HT-29 (cell line): Measurements from ENCODE around the gene PPL. TPM values are rescaled to one million over a fixed set of nuclear protein-coding genes. Genes with fewer than 3 reads are reported as not detected.

Experiments
- DNase-seq: peaks from one replicate; pipeline ENCODE4 v3.0.0-alpha.2; 2015; ENCODE audit warnings: low spot score
- total RNA-seq: library from RNA; depleted of rRNA; stranded (reverse); fragments of >200 nt; shearing (Covaris generic); gene quantifications from 2 replicates; pipeline ENCODE4 v1.2.3, GENCODE V29; 2014; rRNA removed

Gene PPL
- total RNA-seq, 1 experiment from 2014 or later, result 58.1 TPM

- DNase-seq, result no peak
Observed at GRCh38 chr16:4832698-4833343, 104.1 kb downstream of the PPL start.

Other genes with a start within 250 kb of the PPL start
- 81.9 and 82.4 TPM in 2 replicates for gene NUDT16L1, start 243.6 kb downstream of the PPL start, total RNA-seq
- 27.2 and 29.7 TPM in 2 replicates for gene ANKS3, start 202.9 kb downstream of the PPL start, total RNA-seq
- 2.5 and 5.8 TPM in 2 replicates for gene DNAAF8, start 202.6 kb downstream of the PPL start, total RNA-seq
- gene ZNF500, start 170.0 kb downstream of the PPL start, total RNA-seq, result 17.7 and 30.4 TPM in 2 replicates
- gene SEPTIN12, start 148.8 kb downstream of the PPL start, total RNA-seq, result 0.76 TPM in 1 of 2 replicates, not detected in the other
- gene SMIM22, start 141.8 kb downstream of the PPL start, total RNA-seq, result 282 and 291 TPM in 2 replicates
- 66.0 and 85.8 TPM in 2 replicates for gene ROGDI, start 134.5 kb downstream of the PPL start, total RNA-seq
- gene GLYR1, start 89.9 kb downstream of the PPL start, total RNA-seq, result 46.2 and 54.7 TPM in 2 replicates
- gene UBN1, start 89.7 kb downstream of the PPL start, total RNA-seq, result 34.6 and 35.1 TPM in 2 replicates
- gene SEC14L5, start 21.2 kb upstream of the PPL start, total RNA-seq, result 0.08 TPM in 1 of 2 replicates, not detected in the other
- gene NAGPA, start 96.8 kb upstream of the PPL start, total RNA-seq, result 30.5 and 34.7 TPM in 2 replicates
- gene C16orf89, start 128.8 kb upstream of the PPL start, total RNA-seq, result not detected in 2 replicates
- gene ALG1, start 134.7 kb upstream of the PPL start, total RNA-seq, result 48.6 and 53.1 TPM in 2 replicates
- gene EEF2KMT, start 160.6 kb upstream of the PPL start, total RNA-seq, result 37.1 and 38.8 TPM in 2 replicates